ENCODE results near the gene ELK4.

ELK4 gene

DNA sequence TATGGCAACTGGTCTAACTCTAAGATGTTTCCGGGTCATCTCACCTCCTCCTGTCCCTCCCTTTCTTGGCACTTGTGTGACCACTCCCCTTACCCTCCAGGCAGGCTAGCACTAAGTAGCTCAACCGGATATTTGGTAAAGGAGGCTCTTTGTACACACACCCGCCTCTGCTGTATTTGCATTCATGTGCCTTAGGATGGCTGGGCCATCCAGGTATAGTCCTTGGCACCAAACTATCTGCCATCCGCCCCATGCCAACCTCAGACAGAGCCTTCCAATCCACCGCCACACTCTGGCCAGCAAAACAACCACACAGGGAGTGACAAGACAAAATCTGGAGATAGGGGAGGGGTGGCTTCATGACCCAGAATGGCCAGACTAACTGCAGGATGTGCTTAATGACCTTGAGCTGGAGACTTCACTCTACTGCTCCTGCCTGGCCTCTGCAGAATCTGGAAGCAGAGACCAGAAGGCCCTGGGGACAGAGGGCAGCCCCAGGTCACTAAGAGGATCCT is 67.8 kb downstream of the ELK4 start:
- ATAC-seq = no peak
- H3K9me3 Mint-ChIP-seq = peaks cover 15% of the 10 kb centered on the region
- H3K4me3 Mint-ChIP-seq = no peak overlapping the region
- no peak overlapping the region for H3K27ac Mint-ChIP-seq
- no peaks in the 10 kb centered on the region for H3K36me3 Mint-ChIP-seq
- H3K4me1 Mint-ChIP-seq = peaks cover 16% of the 10 kb centered on the region
- peaks cover 53% of the 10 kb centered on the region for H3K27me3 Mint-ChIP-seq

DNA sequence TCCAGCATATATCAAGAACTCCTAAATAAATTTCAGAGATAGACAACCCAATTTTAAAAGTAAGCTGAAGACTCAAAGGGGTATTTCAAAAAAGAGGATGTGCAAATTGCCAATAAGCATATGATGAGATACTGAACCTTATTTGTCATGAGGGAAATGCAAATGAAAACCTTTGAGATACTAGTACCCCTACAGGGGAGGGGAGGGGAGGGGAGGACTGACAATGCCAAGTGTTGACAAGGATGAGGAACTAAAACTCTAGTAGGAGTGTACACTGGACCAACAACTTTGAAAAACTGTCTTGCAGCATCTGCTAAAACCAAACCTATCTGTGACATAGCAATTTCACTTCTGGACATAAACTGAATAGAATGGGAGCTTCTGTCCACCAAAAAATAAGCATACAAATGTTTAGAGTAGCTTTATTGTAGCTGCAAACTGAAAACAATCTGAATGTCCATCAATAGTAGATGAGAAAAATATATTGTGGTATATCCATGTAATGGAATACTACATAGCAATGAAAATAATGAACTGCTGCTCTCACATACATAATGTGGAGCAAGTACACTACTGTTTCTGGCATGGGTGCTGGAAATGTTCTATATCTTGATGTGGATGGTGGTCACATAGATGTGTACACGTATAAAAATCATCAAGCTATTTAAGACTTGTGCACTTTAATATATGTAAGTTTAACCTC is 70.2 kb downstream of the ELK4 start:
- Mint-ChIP-seq H3K9me3 (peaks cover 15% of the 10 kb centered on the region), H3K27ac (no peak overlapping the region), H3K4me3 (no peak overlapping the region), H3K36me3 (no peaks in the 10 kb centered on the region), H3K4me1 (peaks cover 16% of the 10 kb centered on the region), H3K27me3 (peaks cover 46% of the 10 kb centered on the region)
- ATAC-seq = peak; percentile 81
